Type B pancreatic cell (in vitro differentiated cells): ENCODE data around the gene PLA1A. TPM values are rescaled to one million over a fixed set of nuclear protein-coding genes. Genes with fewer than 3 reads are reported as not detected.

Experiments
- DNase-seq: peaks from one replicate; pipeline ENCODE4 v3.0.0; 2021; ENCODE audit warnings: mixed read lengths; ENCODE audit not compliant: unreplicated experiment; ENCODE audit errors: extremely low spot score
- H3K27ac Mint-ChIP-seq: 2 replicates; pipeline ENCODE4 v1.8.0; 2021; ENCODE audit warnings: mild to moderate bottlenecking, mixed read lengths
- H3K27me3 Mint-ChIP-seq: 2 replicates; pipeline ENCODE4 v1.8.0; 2021; ENCODE audit warnings: mixed read lengths
- H3K36me3 Mint-ChIP-seq: 2 replicates; pipeline ENCODE4 v1.8.0; 2021; ENCODE audit warnings: mixed read lengths
- H3K4me1 Mint-ChIP-seq: one replicate; pipeline ENCODE4 v1.8.0; 2021; ENCODE audit warnings: mixed read lengths; ENCODE audit not compliant: unreplicated experiment
- H3K4me3 Mint-ChIP-seq: 2 replicates; pipeline ENCODE4 v1.8.0; 2021; ENCODE audit warnings: mild to moderate bottlenecking, mixed read lengths
- H3K9me3 Mint-ChIP-seq: 2 replicates; pipeline ENCODE4 v1.8.0; 2021; ENCODE audit warnings: mixed read lengths
- CTCF ChIP-seq: fragments of 200-600 bp; sonication (generic); conservative IDR thresholded peaks from 2 replicates; pipeline ENCODE4 v1.5.0; 2021; ENCODE audit warnings: antibody characterized with exemption, mild to moderate bottlenecking
- total RNA-seq: library from RNA; stranded (reverse); gene quantifications from 2 replicates; pipeline ENCODE4 v1.2.1, GENCODE V29; 2021; ENCODE audit warnings: low replicate concordance

Gene PLA1A
- total RNA-seq, 1 donor from 2014 or later = 1.6 TPM

DNA sequence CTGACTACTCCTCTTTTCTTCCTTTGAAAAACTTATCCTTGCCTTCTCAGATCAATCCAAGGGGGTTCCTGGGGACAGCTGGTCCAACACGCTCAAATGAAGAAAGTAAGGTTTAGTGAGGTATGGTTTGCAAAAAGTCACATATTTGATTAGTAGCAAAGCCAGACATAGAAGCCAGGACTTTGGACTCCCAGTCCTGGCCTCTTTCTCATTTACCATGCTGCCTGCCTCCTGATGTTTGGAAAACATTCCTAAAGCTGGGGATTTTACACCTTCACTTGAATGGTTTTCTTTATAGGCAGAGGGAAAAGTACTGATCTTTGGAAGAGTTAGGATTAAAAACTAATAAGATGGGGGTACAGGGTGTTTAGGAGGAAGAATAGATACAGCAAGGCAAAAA is 48.1 kb downstream of the PLA1A start:
- no peak for DNase-seq
- H3K9me3 Mint-ChIP-seq = no peaks in the 10 kb centered on the region
- peaks cover 23% of the 10 kb centered on the region for H3K4me1 Mint-ChIP-seq
- H3K36me3 Mint-ChIP-seq = peaks cover 4% of the 10 kb centered on the region
- no peak for TF ChIP-seq CTCF
- no peak overlapping the region for H3K27ac Mint-ChIP-seq
- no peaks in the 10 kb centered on the region for H3K27me3 Mint-ChIP-seq
- H3K4me3 Mint-ChIP-seq = no peak overlapping the region

GRCh38 chr3:119647171-119647570 is 49.5 kb downstream of the PLA1A start:
- Mint-ChIP-seq H3K36me3 (no peaks in the 10 kb centered on the region), H3K4me1 (peaks cover 23% of the 10 kb centered on the region), H3K9me3 (no peaks in the 10 kb centered on the region), H3K27ac (no peak overlapping the region), H3K27me3 (no peaks in the 10 kb centered on the region), H3K4me3 (no peak overlapping the region)
- no peak for DNase-seq
- no peak for TF ChIP-seq CTCF

DNA sequence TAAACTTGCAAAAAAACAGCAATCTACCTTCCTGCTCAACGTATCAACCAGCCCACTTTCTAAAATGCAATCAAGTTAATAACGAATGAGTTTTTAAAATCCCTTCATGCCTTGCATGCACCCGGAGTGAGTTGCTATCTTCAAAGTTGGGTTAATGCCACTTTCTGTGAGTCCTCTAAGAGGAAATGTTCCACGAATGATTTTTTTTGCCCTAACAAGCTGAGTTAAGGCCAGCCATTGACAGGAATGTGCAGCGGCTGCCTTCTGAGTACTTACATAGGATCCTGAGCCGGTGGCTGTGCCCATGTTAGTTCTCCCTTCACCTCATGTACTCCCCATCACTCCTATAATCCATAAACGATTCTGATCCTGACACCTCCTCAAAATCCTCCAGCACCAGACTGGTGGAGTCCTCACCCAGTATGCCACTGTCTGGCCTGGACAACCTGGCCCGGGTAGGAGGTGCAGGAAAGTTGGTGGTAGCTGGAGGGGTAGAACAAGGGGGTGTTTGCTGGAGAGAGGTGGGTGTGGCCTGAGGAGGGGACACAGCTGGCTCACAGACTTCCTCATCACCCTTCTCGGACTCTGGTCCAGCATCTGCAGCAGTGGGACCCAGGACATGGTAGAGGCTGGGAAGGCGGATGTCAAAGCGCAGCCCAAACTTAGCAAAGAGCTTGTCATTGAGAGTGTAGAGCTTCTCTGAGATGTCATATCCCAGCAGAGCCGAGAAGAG is 50.3 kb downstream of the PLA1A start:
- TF ChIP-seq CTCF = no peak
- Mint-ChIP-seq H3K36me3 (no peaks in the 10 kb centered on the region), H3K4me1 (peaks cover 23% of the 10 kb centered on the region), H3K9me3 (no peaks in the 10 kb centered on the region), H3K27me3 (no peaks in the 10 kb centered on the region), H3K4me3 (no peak overlapping the region), H3K27ac (no peak overlapping the region)
- DNase-seq = no peak

GRCh38 chr3:119649761-119650160 is 52.1 kb downstream of the PLA1A start:
- H3K27me3 Mint-ChIP-seq = no peaks in the 10 kb centered on the region
- no peak overlapping the region for H3K4me3 Mint-ChIP-seq

GRCh38 chr3:119652306-119653033 is 54.8 kb downstream of the PLA1A start:
- Mint-ChIP-seq H3K9me3 (no peaks in the 10 kb centered on the region), H3K4me1 (peaks cover 13% of the 10 kb centered on the region), H3K4me3 (no peak overlapping the region), H3K36me3 (no peaks in the 10 kb centered on the region), H3K27ac (no peak overlapping the region), H3K27me3 (no peaks in the 10 kb centered on the region)
- DNase-seq = no peak
- no peak for TF ChIP-seq CTCF

More at GRCh38 chr3:119649761-119650160, 52.1 kb downstream of the PLA1A start:
- peaks cover 17% of the 10 kb centered on the region for H3K4me1 Mint-ChIP-seq
- H3K9me3 Mint-ChIP-seq = no peaks in the 10 kb centered on the region
- TF ChIP-seq CTCF = no peak
- DNase-seq = no peak
- no peak overlapping the region for H3K27ac Mint-ChIP-seq
- no peaks in the 10 kb centered on the region for H3K36me3 Mint-ChIP-seq
